Heart right ventricle (tissue), 16 donors: ENCODE measurements around the gene POLRMT. TPM values are rescaled to one million over a fixed set of nuclear protein-coding genes. Genes with fewer than 3 reads are reported as not detected.

Source experiments
- ATAC-seq, 8 donors: fragments of 200-7000 bp; cut with Tn5 transposase; one replicate each; pipeline ENCODE4 v1.9.1; 2020; ENCODE audit warnings: mild to moderate bottlenecking in 8 of 8, moderate library complexity in 8 of 8, moderate number of reproducible peaks in 1 of 8
- DNase-seq, 2 donors: peaks; one replicate each; pipeline ENCODE4 v3.0.0-alpha.2; 2020
- H3K27ac ChIP-seq, 10 donors: fragments of 200-600 bp; sonication (generic) in 2 of 10; one replicate each; pipeline versions ENCODE4 v1.5.0 to v1.8.0; 2020 to 2022; ENCODE audit warnings: mild to moderate bottlenecking in 3 of 10
- H3K27me3 ChIP-seq, 7 donors: fragments of 200-600 bp; one replicate each; pipeline ENCODE4 v1.8.0; 2021 to 2022; ENCODE audit warnings: mild to moderate bottlenecking in 2 of 7
- H3K36me3 ChIP-seq, 9 donors: fragments of 200-600 bp; sonication (generic) in 1 of 9; one replicate each; pipeline versions ENCODE4 v1.5.0 to v1.8.0; 2020 to 2022; ENCODE audit warnings: mild to moderate bottlenecking in 2 of 9
- H3K4me1 ChIP-seq, 9 donors: fragments of 200-600 bp; sonication (generic) in 1 of 9; one replicate each; pipeline versions ENCODE4 v1.5.0 to v1.8.0; 2020 to 2022; ENCODE audit warnings: mild to moderate bottlenecking in 4 of 9
- H3K4me3 ChIP-seq, 10 donors: fragments of 200-600 bp; sonication (generic) in 2 of 10; one replicate each; pipeline versions ENCODE4 v1.5.0 to v1.8.0; 2020 to 2022; ENCODE audit warnings: mild to moderate bottlenecking in 7 of 10, moderate library complexity in 2 of 10
- H3K9me3 ChIP-seq, 11 donors: fragments of 200-600 bp in 10 of 11; sonication (generic) in 2 of 11; one replicate each; pipeline versions ENCODE4 v1.5.0 to v1.8.0; 2013 to 2022; ENCODE audit warnings: mild to moderate bottlenecking in 2 of 11, control low read depth in 1 of 11, moderate library complexity in 1 of 11
- CTCF ChIP-seq, 9 donors: fragments of 200-600 bp; sonication (generic) in 2 of 9; IDR thresholded peaks; one replicate each; pipeline versions ENCODE4 v1.5.0 to v1.8.0; 2021 to 2022; ENCODE audit warnings: antibody characterized with exemption in 9 of 9, mild to moderate bottlenecking in 5 of 9, moderate library complexity in 1 of 9
- WGBS, 2 donors: extraction: QIAGEN DNeasy Blood & Tissue Kit; methylation state at CpG; one replicate each; pipeline ENCODE4 v1.1.7; 2013; ENCODE audit warnings: inconsistent platforms in 1 of 2; 5-methylcytosine and 5-hydroxymethylcytosine counted together
- intact Hi-C, 10 donors: fragments of 100-400 bp; cut with DNase I; formaldehyde crosslinking; loops; one replicate each; pipeline versions ENCODE4 v1.11.1 to v1.14.2; 2022
- polyA plus RNA-seq, 2 donors: library from polyadenylated mRNA; stranded (reverse); fragments of 200-250 nt; gene quantifications; one replicate each; pipeline ENCODE4 v1.2.3, GENCODE V29; 2013
- total RNA-seq, 10 donors: library from RNA; stranded (reverse); fragmentation: NEBNext Ultra II Directional in 3 of 10; extraction: Animal tissue kit (Norgen Biotek cat#: 25700) in 3 of 10; gene quantifications; one replicate each; pipeline versions ENCODE4 v1.2.1 to v1.2.4, GENCODE V29; 2021 to 2023
- donor health status: Arrhythmogenic right ventricular cardiomyopathy.
- donor health status: ischemic (EF 13 %, LVEDD 7.1; RV severe dilation, severe dysfunction).
- donor health status: healthy with polysubstance abuse.
- donor health status: DM: no; HTN: yes; CAD: no.
- donor health status: DM: no; HTN: no; CAD: no.
- donor health status: ischemic (EF 25% LVEDD 6.9; RV normal size, moderate dysfunction).
- donor health status: ischemic (EF 25% LVEDD 5.7; RV mildly dilated, moderate dysfunction).
- donor health status: healthy.
- donor health status: DM: yes; HTN: yes; CAD: no.
- donor health status: Ischemic cardiomyopathy.
- donor health status: ischemic (EF 35%, LVEDD 5.7; RV mildly dilated, moderate dysfunction).
- donor health status: nonischemic (EF 11% LVEDD 7.7; RV severe dilation, severe dysfunction).
- donor health status: DM: yes; HTN: yes; CAD: no.
- donor health status: PGD.
- donor health status: ischemic (EF 29% LVEDD 5.4; RV normal size, mild dysfunction).
- donor health status: nonischemic (EF 23%, LVEDD 6.1; RV moderate dilation, normal function).

Gene POLRMT
- total and polyA plus RNA-seq, 12 donors: 37.2 to 159 (median 45.3) TPM

GRCh38 chr19:648305-648704, 15.0 kb upstream of the POLRMT start:
- Histone ChIP-seq H3K36me3 (peaks cover 5 to 85% (median 43%) of the 10 kb centered on the region in 9 donors), H3K27ac (no peak overlapping the region), H3K4me3 (no peak overlapping the region), H3K9me3 (no peaks in the 10 kb centered on the region), H3K4me1 (no peaks in the 10 kb centered on the region), H3K27me3 (no peaks in the 10 kb centered on the region)
- 90 to 91% methylated on average over 24 to 29 of the region's 29 CpGs for WGBS, 2 donors
- ATAC-seq: no peak
- no peak for DNase-seq
- intact Hi-C loops: no loop called here
- TF ChIP-seq CTCF (IDR thresholded peaks at IDR 0.05): no peak

GRCh38 chr19:647566-648284, 14.4 kb upstream of the POLRMT start:
- Histone ChIP-seq H3K36me3 (peaks cover 5 to 79% (median 42%) of the 10 kb centered on the region in 9 donors), H3K9me3 (no peaks in the 10 kb centered on the region), H3K4me1 (no peaks in the 10 kb centered on the region), H3K27ac (no peak overlapping the region), H3K4me3 (no peak overlapping the region), H3K27me3 (no peaks in the 10 kb centered on the region)
- no peak for ATAC-seq
- intact Hi-C loops: no loop called here
- no peak for TF ChIP-seq CTCF (IDR thresholded peaks at IDR 0.05)
- WGBS, 2 donors: 92 to 93% methylated on average over 52 of the region's 52 CpGs
- no peak for DNase-seq

GRCh38 chr19:646779-647565, 13.6 kb upstream of the POLRMT start:
- WGBS, 2 donors: 94 to 95% methylated on average over 48 of the region's 48 CpGs
- intact Hi-C loops: no loop called here
- TF ChIP-seq CTCF (IDR thresholded peaks at IDR 0.05): no peak
- Histone ChIP-seq H3K27ac (no peak overlapping the region), H3K4me1 (no peaks in the 10 kb centered on the region), H3K27me3 (no peaks in the 10 kb centered on the region), H3K4me3 (no peak overlapping the region), H3K36me3 (peaks cover 5 to 71% (median 42%) of the 10 kb centered on the region in 9 donors), H3K9me3 (no peaks in the 10 kb centered on the region)
- ATAC-seq (no peak), DNase-seq (no peak)

GRCh38 chr19:645912-646778, 12.8 kb upstream of the POLRMT start:
- no peaks in the 10 kb centered on the region for H3K9me3 ChIP-seq
- H3K27me3 ChIP-seq: no peaks in the 10 kb centered on the region
- ATAC-seq (no peak), DNase-seq (peak in 1 of 2 donors; percentile 17)
- H3K36me3 ChIP-seq: peaks cover 3 to 63% (median 36%) of the 10 kb centered on the region in 9 donors
- WGBS, 2 donors: 94% methylated on average over 62 of the region's 62 CpGs
- H3K4me3 ChIP-seq: no peak overlapping the region
- H3K27ac ChIP-seq: no peak overlapping the region
- no peak for TF ChIP-seq CTCF (IDR thresholded peaks at IDR 0.05)
- H3K4me1 ChIP-seq: no peaks in the 10 kb centered on the region
- intact Hi-C loops: no loop called here
